DMS 273 treated with DMSO at 0.1 percent for 48 hours (cell line): ENCODE measurements around the gene KRT33B.
"Not testable (repeated sequence)": the region's sequence is repeated elsewhere in the genome, so short reads cannot be mapped to it uniquely, and the experiment has no call there.

Source experiments
- DNase-seq: peaks from one replicate; lab custom pipeline; 2025; lab: John Stamatoyannopoulos, UW

Gene KRT33B

GRCh38 chr17:41393826-41394225 is 24.2 kb upstream of the KRT33B start:
- DNase-seq: no peak

- DNase-seq: no peak
Observed at GRCh38 chr17:41393294-41393693, 23.7 kb upstream of the KRT33B start.

- DNase-seq: no peak
Observed at GRCh38 chr17:41392278-41392677, 22.7 kb upstream of the KRT33B start.

- DNase-seq: no peak
Observed at GRCh38 chr17:41391535-41391934, 21.9 kb upstream of the KRT33B start.

GRCh38 chr17:41390411-41390938 is 20.9 kb upstream of the KRT33B start:
- DNase-seq: no peak

- no peak for DNase-seq
Observed at GRCh38 chr17:41387670-41388069, 18.1 kb upstream of the KRT33B start.

- no peak for DNase-seq
Observed at GRCh38 chr17:41386227-41386626, 16.6 kb upstream of the KRT33B start.

GRCh38 chr17:41383690-41384089 is 14.1 kb upstream of the KRT33B start:
- DNase-seq: no peak

GRCh38 chr17:41382394-41382793 is 12.8 kb upstream of the KRT33B start:
- no peak for DNase-seq

GRCh38 chr17:41381943-41382342 is 12.3 kb upstream of the KRT33B start, which contains the start of gene KRT34:
TSS of gene KRT34 (minus strand) at chr17:41382306. CDS start at chr17:41382246, 60 bp downstream.
- DNase-seq: not testable (repeated sequence)

GRCh38 chr17:41380091-41380490 is 10.5 kb upstream of the KRT33B start:
- not testable (repeated sequence) for DNase-seq

GRCh38 chr17:41377546-41377945 is 7.9 kb upstream of the KRT33B start:
- no peak for DNase-seq

GRCh38 chr17:41369023-41369422 is 590 bp downstream of the KRT33B start:
- no peak for DNase-seq

- no peak for DNase-seq
Observed at GRCh38 chr17:41367426-41368075, 2.1 kb downstream of the KRT33B start.

- no peak for DNase-seq
Observed at GRCh38 chr17:41366070-41366469, 3.5 kb downstream of the KRT33B start.

- no peak for DNase-seq
Observed at GRCh38 chr17:41363881-41364280, 5.7 kb downstream of the KRT33B start.

GRCh38 chr17:41360296-41360995 is 9.2 kb downstream of the KRT33B start:
- DNase-seq: no peak

- DNase-seq: no peak
Observed at GRCh38 chr17:41354536-41354935, 15.1 kb downstream of the KRT33B start.

GRCh38 chr17:41352597-41353366 is 16.8 kb downstream of the KRT33B start:
- no peak for DNase-seq

GRCh38 chr17:41351177-41351576 is 18.4 kb downstream of the KRT33B start:
- DNase-seq: no peak

GRCh38 chr17:41350381-41350878 is 19.2 kb downstream of the KRT33B start, which contains the start of gene KRT33A:
TSS of gene KRT33A (minus strand) at chr17:41350828. CDS start at chr17:41350767, 61 bp downstream.
- not testable (repeated sequence) for DNase-seq
